Measurements from ENCODE around the gene SPESP1.
"Not testable (repeated sequence)": the region's sequence is repeated elsewhere in the genome, so short reads cannot be mapped to it uniquely, and the experiment has no call there.

SPESP1 gene

GRCh38 chr15:68930268-68931022 is at the start of gene SPESP1:
TSS of gene SPESP1 (plus strand) at chr15:68930525. CDS start at chr15:68930654, 129 bp downstream.
- DNase-seq, result peak; percentile 40 to 42

DNA sequence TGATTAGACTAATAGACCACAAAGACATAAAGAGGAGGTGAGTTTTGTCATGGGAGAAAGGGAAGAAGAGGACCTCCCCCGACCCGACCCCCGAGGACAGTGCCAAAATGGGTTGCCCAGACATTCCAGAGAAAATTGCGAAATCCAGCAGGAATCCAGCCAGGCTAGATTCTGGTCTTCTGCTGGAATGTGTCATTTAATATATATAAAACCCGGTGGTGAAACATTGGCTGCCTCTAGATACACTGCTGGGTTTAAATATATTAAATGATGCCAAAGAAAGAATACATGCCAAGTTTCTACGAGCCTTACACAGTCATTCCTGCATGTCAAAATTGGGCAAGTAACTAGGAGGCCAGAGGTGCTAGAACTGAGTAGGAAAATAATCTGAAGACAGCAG is 45.3 kb upstream of the SPESP1 start:
- no peak for DNase-seq

DNA sequence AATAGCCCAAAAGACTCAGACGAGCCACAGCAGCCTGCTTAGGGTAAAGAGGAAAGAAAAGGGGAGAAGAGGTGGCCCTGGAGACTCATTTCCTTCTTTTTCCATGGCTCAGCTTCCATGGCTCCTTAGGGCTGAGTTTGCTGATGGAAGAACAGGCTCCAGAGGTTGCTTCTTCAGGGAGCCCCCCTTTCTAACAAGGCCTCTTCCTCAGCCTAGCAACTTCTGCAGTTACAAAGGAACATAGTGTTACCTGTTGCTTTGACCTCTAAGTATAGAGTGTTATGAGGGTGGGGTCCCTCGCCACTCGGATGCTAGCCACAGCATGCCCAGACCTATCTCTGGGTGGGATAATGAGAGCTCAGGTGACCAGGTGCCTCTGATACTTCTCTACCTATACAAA is 43.2 kb upstream of the SPESP1 start:
- no peak for DNase-seq

DNA sequence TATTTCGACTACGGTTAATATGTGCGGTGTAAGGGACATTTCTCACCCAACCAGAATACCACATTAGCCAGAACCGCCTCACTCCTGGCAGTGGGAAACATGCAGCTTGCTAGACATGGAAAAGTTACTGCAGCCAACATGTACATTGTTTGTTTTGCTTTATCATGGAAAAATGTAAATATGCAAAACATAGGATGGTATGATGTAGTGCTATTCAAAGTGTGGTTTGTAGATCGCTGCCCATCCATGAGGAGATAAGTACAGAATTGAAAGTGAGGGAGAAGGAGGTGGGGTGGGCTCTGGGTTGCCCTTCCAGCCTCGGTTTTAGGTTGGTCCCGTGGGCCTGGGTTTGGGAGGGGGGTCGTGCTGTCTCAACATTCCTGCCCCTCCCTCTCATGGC is 42.5 kb upstream of the SPESP1 start:
- DNase-seq, result no peak

DNA sequence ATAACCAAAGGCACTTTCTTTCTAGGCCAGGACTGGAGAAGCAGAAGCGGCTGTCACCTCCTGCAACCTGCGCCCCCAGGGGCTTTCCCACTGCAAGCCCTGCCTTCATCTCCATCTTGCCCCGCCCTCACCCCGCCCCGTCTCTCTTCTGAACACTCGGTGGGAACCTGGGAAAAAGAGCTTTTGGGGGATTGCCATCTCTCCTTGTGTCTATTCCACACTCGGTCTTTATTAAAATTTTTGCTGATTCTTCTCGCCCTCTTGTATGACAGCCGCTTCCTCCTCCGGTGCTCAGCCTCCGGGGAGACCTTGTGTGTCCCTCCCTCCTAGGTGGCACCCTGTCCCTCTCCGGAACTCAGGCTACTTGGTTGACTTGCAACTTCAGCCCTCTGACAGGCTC is 41.9 kb upstream of the SPESP1 start:
- no peak for DNase-seq

DNA sequence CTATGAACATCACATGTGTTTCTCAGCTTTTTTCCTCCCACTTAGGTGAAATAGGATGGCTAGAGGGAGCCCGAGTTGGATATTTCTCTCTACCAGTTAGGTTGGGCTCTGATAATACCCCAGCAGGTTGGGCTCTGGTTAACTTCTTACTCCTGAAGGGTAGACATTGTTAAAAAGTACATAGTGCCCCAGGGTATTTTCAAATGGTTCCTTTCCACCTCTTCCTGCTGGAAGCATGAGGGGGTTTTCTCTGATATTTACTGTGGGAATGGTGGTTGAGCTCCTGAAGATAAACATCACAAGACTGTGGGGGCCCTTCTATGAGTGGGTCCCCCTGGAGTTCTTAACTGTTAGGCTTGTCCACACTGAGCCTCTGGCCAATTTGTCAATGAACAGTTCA is 36.1 kb upstream of the SPESP1 start:
- no peak for DNase-seq

- DNase-seq, result no peak
Measured at GRCh38 chr15:68896178-68896577, 34.1 kb upstream of the SPESP1 start.

GRCh38 chr15:68897016-68897415 is 33.3 kb upstream of the SPESP1 start:
- no peak for DNase-seq

GRCh38 chr15:68900027-68900426 is 30.3 kb upstream of the SPESP1 start:
- no peak for DNase-seq

GRCh38 chr15:68907396-68907923 is 22.9 kb upstream of the SPESP1 start:
- no peak for DNase-seq

DNA sequence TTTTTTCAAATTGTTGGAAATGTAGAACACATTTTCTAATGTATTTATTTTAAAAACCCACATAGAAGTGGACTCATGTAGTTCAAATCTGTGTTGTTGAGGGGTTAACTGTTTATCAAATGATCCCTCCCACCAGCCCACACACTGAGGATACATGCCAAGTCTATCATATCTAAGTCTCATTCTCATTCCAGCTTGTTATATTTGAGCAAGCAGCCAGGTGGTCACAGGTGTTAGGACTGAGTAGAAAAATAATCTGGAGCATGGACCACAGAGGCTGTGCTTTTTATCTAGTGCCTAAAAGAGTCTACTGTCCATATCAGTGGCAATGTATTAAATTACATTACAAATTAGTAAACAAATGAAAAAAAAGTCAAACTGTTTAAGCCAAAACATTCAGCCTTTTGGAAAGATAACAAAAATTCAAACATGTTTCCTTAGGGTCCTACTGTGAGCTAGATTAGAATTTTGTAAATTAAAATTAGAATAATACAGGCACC is 20.7 kb upstream of the SPESP1 start:
- no peak for DNase-seq

- no peak for DNase-seq
Measured at GRCh38 chr15:68910341-68910740, 20.0 kb upstream of the SPESP1 start.

- no peak for DNase-seq
Measured at GRCh38 chr15:68910816-68911215, 19.5 kb upstream of the SPESP1 start.

- DNase-seq, result no peak
Measured at GRCh38 chr15:68921926-68922325, 8.4 kb upstream of the SPESP1 start.

DNA sequence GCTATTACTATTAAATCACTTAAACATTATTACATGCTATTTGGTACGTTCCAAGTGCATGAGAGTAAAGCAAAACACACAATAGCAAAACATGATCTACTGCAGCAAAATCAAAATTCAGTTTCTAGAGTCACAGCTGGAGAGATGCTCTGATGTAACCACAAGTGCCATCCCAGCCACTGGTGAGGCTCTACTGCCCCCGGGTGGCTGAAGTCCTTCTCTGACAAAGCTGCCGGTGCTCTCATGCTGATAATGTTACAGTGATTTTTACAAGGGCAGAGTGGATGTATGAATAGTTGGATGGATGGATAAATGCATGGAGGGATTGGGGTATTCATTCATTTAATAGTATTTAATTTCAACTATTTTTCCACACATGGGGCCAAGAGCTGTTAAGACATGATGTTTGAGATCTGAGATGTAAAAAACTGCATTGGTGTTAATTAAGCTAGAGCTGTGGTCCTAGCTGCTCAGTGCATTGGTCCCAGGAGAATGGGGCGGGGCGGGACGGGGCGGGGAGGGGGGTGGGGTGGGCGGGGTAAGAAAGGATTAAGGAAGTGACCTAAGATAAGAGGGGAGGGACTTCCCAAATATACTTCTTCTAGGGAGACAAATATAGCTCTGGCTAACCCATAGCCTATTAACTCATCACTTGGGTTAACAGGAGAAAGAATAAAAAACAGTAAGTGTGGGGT is 5.3 kb upstream of the SPESP1 start:
- DNase-seq, result peak; percentile 42 to 47

DNA sequence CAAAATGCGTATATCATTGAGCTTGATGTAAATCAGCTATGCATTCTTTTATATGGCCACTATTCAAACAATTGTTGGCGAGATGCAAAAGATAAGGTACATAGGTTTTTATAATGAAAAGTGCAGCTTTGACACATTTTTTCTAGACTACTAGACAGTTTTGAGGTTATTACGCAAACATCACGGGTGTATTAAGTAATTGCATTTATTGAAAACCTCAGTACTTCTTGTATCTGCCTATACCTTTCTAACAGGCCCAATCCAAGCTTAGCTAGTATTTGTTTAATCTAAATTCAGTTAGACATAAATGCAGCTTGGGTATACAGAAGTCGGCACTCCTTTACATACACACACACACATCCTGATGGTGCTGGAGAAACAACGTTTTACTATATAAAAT is 2.7 kb downstream of the SPESP1 start:
- no peak for DNase-seq

GRCh38 chr15:68934341-68934740 is 4.0 kb downstream of the SPESP1 start:
- DNase-seq, result no peak

- no peak for DNase-seq
Measured at GRCh38 chr15:68935400-68935937, 5.1 kb downstream of the SPESP1 start.

DNA sequence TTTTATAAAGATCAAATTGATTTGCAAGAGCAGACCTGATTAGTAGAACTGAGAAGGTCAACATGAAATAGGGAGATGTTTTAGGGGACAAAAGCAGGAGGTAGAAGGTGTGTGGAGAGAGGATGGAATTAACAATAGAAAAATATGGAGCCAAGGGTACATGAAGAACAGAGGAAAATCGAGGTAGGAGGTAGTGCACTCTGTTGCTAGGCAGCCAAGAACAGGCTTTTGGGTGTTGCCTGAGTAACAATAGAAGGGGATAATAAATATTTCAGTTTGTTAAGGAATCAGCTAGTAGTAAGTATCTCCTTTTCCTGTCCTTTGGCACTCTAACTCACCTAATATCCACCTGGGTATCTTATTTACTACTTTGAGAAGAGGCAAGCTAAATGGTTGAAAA is 9.2 kb downstream of the SPESP1 start:
- DNase-seq, result no peak

GRCh38 chr15:68951813-68952212 is 21.5 kb downstream of the SPESP1 start:
- DNase-seq, result no peak

DNA sequence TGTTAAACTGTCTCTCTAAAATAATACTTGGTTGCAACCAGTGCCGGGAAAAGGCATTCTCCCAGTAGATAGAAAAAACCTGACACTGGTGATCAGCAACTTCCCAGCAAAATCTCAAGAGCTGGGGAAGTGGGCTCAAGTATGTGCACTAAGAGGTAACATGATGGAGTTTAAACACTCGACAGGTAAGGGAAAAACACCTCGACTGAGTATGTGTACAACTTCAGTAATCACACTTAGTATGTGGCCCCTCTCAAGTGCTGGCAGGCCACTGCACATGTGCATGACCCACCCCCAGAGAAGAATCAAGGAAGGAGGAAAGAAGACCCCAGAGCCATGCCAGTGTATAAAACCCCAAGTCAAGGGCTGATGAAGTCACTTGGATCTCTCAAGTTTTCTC is 27.4 kb downstream of the SPESP1 start:
- no peak for DNase-seq

- DNase-seq, result no peak
Measured at GRCh38 chr15:68958597-68958996, 28.3 kb downstream of the SPESP1 start.

- no peak for DNase-seq
Measured at GRCh38 chr15:68962465-68962864, 32.1 kb downstream of the SPESP1 start.

- DNase-seq, result not testable (repeated sequence)
Measured at GRCh38 chr15:68963719-68964118, 33.4 kb downstream of the SPESP1 start.

All from CD4-positive, alpha-beta T cell treated with Interleukin-4 for 1 hour (primary cell).